NCI-H526 treated with DMSO at 0.1 percent for 48 hours (cell line): ENCODE data around the gene NUDT2.

Source experiments
- DNase-seq: peaks from one replicate; lab custom pipeline; 2025; lab: John Stamatoyannopoulos, UW

NUDT2 gene

DNA sequence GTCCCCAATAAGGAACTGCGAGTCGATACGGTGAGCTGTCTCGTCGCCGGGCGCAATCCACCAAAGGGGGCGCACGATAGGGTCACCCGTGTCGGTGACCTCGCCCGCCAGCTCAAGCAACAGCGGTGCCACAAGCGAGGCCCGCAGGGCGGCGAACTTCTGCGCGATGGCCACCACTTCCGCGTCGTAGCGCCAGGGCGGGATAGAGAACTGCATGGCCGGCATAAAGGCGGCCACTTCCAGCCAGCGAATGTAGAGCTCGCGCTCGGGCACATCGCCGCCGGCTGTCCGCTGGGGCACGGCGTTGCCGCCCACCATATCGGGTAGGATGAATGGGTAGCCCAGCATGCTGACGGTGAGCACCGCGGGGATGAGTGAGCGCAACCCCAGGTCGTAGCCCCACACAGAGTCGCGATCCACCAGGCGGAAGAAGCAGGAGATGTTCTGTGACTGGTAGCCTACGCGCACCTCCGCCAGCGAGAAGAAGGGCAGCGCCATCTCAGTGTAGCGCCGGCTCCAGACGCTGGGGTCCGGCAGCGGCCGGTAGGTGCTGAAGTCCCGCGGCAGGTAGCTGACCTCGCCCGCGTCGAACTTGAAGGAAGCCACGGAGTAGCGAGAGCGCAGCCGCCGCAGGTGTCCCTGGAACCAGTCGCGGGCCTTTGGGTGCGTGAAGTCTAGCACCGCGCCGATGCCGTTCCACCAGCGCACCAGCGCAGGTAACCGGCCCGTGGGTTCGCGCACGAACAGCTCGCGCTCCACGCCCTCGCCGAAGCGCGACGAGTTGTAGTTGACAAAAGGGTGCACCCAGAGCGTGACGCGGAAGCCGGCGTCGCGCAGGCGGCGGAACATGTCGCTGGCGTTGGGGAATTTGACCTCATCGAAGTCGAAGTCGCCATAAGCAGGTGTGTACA is 41.9 kb downstream of the NUDT2 start:
- no peak for DNase-seq

DNA sequence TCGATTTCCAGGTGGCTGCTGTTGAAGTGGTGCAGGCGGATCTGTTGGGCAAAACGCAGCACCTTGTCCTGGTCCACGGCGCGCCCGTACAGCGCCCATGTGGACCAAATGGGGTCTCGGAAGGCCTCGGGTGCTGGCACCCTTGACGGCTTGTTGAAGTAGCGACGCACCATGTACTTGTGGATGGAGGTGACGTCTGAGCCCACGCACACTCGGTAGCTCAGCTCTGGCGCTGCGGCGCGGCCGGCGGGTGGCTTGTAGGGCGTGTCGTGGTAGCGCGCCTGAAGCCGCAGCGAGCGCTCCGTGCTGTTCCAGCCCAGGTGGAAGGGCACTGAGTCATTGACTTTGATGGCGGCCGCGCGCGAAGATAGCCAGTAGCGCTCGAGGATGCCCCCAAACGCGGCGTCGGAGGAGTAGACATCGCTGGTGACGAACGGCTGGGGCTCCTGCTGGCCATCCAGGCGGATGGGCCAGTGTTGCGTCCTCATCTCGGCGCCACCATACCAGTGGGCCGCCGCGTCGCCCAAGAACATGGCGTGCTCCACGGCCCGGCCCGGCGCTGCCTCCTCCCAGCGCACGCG is 42.6 kb downstream of the NUDT2 start:
- no peak for DNase-seq

DNA sequence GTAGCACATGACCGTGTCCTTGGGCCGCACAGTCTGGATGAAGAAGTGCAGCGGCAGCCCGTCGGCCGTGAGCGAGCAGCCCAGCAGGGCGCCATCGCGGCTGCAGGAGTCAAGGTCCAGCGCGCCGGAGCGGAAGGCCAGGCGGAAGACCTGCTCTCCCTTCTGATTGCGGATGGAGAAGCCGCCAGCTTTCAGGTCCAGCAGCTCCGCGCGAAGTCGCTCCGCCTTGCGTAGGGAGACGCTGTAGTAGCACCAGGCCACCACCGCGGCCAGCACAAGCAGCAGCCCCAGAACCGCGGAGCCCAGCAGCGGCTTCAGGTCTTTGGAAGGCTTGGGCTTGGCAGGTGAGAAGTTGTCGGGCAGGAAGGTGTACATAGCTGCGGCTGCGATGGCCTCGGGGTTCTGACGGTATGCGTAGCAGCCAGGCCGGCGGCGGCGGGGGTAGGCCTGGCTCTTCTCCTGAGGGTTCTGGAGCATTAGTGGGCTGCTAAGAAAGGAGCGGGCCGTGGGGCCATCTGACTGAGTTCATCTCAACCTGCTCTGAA is 43.2 kb downstream of the NUDT2 start:
- DNase-seq, result no peak

DNA sequence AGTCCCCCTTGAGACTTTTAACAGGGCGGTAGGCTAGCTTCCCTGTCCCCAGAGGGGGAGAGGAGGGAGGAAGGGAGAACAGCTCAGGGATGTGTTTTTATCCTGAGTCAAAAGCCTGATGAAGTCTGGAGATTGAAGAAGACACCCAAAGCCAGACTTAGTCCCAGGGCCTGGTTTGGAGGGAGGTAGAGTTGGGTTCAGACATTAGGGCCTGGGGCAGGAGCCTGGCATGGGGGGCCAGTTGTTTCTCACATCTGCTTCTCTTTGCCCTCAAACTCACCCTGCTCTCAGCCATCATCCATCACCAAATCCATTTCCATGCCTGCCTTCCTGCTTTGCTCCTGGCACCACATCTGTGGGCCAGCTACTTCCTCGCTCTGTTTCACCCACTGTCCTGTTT is 44.4 kb downstream of the NUDT2 start:
- no peak for DNase-seq

DNA sequence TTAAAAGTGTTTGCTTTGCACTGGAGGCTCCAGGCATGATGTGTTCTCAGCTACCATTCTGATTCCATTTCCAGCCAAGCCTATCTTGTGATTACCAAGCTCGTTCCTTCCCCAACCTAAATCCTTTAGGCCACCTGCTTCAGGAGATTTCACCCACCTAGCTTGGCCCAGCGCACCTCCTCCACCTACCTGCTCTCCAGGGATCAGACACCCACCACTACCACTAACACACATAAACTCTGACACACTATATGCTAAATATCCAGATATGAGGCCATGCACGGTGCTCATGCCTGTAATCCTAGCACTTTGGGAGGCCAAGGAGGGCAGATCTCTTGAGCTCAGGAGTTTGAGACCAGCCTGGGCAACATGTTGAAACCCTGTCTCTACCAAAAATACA is 45.0 kb downstream of the NUDT2 start:
- no peak for DNase-seq

DNA sequence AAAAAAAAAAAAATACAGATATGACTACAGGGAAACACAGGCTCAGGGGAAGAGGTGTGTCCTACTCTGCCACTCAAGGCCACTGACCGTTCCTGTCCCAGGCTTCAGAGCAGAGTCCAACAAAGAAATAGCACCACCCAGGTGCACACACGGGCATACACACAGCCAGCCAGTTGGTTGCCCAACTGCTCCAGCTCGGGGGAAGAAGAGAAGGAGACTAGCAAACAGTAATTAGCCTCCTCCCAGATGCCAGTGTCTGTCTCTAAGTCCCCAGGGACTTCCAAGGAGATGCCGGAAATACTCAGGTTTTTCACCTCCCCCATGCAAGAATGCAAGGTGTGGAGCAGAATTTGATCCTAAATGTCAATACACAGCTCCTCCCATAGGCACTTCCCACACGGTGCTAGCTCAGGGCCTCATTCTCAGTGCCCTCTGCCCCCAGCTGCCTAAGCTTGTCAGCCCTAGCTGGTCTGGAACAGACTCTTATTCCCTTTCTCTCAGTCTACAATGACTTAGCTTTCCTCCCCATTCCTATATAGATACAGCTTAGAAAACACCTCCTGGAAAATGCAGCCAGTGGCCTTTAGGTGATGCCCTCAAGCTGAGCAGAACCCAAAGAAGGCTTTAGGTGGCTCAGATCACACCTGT is 45.7 kb downstream of the NUDT2 start:
- peak; percentile 21 for DNase-seq

DNA sequence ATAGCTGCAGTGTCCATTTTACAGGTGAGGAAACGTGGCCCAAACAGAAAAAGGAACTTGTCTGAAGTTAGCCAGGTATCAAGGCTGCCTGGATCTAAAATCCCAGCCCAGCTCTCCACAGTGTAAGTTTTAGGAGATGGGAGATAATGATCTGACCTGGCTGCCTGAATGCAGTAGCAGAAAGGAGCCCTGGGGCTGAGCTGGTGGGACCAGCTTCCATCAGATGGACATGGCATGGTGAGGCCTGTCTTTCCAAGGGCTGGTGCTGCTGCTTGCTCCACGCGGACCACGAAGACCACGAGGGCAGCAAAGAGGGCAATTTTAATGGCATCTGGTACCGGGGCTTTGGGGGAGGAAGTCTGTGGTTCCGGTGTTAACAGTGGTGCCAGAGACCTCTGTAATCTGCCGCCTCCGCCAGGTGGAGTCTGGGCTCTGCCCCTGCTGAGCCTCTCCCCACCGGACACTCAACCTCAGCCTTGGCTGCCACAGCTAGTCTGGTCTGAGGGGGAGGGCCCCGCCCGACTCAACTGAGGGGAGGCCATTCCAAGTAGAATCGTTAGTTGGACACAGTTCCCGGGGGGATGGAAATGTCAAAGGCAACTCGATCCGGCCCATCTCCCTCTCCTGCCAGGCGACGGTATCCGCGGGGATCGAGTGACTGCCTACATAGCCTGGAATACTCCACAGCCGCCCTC is 46.7 kb downstream of the NUDT2 start:
- peak; percentile 31 for DNase-seq

DNA sequence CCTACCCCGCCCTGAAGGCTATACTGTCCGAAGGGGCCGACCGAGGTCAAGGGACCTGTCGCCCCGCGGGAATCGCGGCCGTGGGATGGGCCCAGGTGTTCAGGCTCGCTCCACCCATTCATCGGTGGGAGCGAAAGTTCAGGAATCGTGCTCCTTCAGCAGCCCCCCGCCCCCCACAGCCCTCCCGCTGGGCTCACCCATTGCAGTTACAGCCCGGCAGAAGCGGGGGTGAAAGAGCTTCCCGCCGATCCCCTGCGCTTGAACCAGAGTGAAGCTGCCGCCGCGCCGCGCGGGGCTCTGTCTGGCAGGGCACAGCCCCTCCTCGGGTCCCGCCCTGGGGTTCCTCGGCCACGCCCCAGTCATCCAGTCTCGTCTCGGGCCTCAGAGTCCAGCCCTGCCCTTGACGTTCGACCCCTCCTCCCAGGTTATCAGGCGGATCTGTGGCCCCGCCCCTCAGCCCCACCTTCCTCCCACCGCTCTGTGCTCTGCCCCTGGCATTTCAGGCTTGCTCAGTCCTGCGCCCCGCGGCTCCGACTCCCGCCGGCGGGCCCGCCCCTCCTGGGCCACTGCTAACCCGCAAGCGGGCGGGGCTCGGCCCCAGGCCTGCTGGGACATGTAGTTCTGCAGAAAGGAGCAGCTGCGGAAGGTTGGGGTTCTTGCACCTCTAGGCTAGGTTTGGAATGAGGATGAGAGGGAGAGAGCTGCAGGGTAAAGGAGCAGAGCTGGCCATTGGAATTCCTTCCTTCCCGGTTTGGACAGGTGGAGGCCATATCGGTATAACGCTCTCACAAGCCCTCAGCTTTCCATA is 47.4 kb downstream of the NUDT2 start, which contains the start of gene MYORG:
MYORG (minus strand) TSS at position 303 of the 808 bp plus-strand sequence. CDS start 3,955 bp downstream, outside the sequence.
- peak; percentile 96 for DNase-seq

DNA sequence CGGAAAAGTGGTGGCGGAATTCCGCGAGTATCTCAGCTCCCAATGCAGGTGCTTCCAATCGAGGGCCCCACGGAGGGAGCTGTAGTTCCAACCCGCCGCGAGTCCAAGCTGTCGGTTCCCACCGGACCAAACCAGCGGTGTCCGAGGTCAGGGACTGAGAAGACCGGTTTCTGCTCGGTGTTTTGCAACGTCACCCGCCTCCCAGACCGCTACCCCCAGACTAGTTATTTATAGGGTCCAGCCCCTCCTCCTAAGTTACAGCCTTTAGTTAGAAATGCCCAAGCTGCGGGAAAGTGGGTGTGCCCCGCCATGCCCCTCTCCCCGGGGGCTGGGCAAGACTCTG is 48.0 kb downstream of the NUDT2 start:
- DNase-seq, result no peak

DNA sequence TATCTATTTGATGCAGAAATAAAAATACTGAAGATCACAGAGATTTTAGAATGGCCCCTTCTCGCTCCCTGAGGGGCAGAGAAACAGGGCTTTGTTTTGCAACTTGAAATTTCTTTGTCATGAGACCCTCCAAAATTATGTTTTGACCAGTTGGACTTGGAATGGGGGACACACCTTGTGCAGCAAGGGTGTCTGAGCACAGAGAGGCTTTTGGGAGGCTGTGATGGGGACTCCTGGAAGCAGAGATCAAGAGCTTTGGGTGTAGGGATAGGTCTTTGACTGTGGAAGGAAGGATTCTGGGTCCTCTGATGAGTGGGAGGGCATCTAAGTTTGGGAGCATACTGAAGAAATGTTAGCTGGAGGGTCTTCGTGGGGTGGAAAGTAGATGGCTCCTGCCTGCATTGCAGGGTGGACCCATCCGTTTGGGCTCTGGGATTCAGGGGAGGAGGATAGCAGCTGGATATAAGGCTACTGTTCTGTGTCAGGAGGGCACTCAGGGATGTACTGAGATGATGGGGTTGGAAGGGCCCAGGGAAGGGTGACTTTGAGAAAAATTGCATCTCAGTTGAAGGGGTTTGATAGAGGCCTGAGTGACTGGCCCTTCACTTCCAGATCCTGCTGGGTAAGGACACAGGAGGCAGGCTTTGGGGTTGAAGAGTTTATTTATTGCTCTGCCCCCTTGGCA is 49.1 kb downstream of the NUDT2 start:
- DNase-seq, result no peak

DNA sequence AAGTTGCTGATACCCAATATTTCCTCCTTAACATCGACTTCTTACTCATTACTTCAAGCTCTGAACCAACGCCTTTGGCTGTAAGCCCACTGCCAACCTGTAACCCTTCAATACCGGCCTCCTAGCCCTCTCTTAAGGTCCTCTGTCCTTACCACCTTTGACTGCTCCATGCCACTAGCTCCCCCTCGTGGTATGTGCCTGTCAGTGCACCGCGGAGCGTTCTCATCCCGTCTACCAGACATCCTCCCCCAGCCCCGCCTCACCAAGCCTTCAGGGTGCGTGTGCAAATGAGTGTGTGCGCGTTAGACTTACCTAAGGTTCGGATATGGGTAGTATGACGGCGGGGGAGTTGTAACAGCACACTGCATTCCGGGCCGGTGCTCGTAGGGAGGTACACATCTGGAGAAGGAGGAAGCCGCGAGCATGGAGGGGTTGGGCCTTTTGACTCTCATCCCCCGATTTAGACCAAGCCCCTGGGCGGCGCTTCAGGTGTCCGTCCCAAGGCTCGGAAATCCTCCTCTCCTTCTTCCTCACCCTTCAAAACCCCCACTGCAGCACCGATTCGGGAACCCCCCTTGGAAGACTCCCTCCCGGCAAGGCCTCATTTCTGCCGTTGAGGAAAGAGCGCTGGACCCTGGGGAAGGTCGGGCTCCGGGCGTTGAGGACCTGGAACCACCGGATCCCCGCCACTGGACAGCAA is 50.1 kb downstream of the NUDT2 start:
- DNase-seq, result peak; percentile 74

DNA sequence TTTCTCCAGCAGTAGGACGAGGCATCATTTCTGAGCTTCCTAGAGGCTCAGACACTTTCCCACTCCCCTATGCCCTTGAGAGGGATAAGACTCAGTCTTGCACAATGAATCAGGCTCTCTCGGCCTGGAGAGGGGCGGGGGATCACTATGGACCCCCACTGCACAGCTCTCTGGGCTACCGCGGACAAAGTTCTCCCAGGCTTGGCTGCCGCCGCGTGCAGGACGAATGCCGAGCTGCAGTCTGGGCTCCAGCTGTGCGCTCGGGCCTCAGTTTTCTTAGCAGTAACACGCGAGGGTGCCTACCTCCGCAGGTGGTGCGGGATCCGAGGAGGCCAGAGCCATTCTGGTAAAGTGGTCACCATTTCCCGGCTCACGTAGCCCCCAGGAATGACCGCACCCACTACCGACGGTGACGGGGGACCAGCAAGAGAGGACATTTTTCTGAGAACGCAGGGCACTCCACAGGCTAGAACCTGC is 50.7 kb downstream of the NUDT2 start:
- no peak for DNase-seq

DNA sequence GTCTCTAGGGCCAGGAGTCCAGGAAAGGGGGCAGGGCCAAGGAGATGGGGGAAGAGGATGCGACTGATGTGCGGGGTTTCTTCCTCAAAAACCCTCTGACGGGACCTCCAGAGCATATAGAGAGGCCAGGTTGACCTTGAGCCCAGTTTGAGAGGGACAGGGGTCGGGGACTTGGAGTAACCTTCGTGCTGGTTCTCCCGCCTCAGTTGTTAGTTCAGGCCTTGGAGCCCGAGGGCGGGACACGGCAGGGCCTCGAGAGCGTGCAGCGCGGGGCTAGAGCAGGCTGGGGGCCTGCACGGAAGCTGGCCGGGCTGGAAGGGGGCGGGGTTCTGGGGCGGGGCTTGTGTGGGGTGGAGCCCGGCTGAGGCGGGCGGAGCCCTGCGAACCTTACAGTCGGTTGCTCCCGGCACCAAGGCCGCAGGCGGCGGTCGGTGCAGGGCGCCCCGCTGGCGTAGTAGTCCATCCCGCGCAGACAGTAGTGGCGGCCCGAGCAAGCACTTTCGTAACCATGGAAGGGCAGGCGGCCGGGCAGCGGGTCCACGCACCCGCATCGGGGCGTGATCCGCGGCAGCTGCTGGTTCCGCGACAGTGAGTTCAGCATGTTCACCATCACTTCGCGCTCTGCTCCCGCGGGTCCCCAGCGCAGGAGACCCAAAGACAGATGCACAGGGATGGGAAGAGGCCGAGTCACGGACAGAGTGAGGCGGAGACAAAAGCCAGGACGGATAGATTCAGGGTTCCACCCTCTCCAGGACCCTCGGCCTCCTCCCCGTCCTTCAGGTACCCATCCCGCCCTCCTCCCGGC is 51.3 kb downstream of the NUDT2 start:
- peak; percentile 56 for DNase-seq

DNA sequence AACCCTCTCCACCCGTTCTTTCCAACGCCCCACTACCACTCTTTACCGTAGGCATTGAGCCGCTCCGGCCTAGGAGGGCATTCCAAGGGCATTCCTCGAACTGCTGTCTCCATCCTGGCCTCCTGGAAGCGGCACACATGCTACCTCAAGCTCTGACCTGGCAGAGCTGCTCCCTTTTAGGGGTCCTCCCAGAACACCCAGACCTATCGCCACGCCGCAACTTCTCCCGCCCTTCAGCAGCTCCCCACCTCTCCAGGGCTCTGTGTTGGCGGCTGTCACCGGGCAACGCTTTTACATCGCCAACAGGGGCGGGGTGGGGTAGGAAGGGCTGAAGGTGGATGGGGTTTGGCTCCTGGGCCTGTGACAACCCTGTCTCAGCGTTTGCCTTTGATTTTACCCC is 52.0 kb downstream of the NUDT2 start:
- no peak for DNase-seq

DNA sequence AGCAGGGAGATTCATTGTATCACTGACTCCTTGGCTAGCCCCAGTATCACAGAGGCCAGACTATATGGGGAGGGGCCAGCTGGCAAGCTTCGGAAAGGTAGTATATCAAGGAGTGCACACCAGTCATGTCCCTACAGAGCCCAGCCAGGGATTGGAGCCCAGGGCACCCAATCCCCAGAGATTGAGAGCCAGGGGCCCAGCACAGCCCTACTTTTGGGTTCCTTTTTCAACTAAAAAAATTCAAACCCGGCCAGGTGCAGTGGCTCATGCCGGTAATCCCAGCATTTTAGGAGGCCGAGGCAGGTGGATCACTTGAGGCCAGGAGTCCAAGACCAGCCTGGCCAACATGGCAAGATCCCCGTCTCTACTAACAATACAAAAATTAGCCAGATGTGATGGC is 52.7 kb downstream of the NUDT2 start:
- DNase-seq, result no peak

DNA sequence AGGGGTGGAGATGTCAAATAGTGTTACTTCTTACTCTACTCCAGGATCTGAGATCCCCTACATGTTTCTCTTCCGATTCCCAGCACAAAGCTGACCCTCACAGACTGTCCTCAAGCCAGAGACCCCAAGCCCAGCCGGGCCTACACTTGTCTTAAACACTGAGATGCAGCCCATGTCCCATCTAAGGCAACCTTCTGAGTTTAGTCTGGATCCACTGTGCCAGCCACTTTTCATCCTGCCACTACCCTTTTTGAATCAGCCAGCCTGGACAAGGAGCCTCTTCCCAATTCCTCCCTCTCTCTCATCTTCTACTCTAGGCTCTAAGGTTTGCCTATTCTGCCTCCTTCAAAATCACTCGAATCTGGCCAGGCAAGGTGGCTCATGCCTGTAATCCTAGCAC is 53.5 kb downstream of the NUDT2 start:
- no peak for DNase-seq

DNA sequence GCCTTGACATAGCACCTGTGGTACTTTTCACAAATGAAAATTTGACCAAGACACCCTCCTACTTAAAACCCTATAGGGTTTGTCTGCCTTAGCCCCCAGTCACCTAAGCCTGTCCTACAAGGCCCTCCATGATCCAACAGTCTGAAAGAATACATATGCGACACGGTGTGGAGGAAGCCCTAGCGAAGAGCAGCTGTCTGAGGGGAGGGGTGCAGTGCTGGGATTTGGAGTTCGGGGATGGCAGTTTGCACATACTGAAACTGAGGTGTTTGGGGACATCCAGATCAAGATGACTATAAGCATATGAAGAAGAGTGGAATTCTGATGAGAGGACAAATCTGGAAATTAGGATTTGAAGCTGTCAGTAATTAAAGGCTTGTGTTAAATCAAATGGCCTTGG is 54.5 kb downstream of the NUDT2 start:
- no peak for DNase-seq

DNA sequence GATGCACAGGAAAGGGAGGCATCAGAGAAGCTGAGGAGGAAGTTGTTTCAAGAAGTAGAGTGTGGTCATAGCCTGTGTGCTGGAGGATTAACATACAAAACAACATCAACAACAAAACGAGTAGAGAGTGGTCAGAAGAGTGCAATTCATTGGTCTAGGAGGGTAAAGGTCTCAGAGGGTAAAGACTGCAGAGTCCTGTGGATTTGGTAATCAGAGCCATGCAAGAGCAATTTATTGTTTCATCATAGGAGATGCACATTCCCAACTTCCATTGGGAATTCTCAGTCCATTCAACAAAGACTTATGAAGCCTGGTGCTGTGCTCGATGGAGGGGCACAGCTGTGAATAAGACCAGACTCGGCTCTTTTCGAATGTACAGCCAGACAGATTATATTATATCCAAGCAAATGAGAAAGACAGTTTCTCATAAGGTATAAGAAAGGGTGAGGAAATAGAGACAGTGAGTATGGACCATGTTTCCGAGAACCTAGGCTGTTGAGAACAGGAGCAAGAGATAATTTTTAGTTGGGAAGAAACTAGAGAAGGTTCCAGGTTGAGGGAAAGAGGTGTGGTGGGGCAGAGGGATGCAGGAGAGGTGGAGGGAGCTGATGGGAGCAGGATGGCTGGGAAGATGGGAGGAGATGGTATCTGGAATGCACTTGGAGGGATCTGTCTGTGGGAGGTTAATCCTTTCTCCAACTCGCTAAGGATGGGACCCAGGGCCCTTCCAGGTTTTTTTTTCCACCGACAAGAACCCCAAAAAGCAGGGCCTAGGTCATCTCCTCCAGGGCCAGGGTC is 55.2 kb downstream of the NUDT2 start:
- DNase-seq, result no peak
